ENCODE results near the gene INF2. TPM values are rescaled to one million over a fixed set of nuclear protein-coding genes. Genes with fewer than 3 reads are reported as not detected.
A peak's percentile ranks its signal among the peaks of the same experiment; 100 is the strongest.

The INF2 gene
- total RNA-seq, 1 donor from 2014 or later, result 130 TPM

DNA sequence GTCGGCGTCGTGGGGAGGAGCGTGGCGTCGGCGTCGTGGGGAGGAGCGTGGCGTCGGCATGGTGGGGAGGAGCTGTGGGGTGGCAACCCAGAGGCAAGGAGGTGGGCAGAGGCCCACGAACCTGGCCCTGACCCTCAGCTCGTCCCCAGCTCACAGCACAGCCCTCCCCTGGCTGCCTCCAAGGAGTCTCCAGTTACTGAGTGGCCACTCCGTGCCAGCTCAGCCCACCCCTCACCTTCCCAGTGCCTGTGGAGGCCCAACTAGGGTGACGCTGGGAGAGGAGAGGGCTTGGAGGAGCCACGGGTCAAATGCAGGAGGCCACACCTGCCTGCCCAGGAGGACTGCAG is 40.4 kb downstream of the INF2 start:
- Mint-ChIP-seq H3K27me3 (ENCODE audit: unreplicated experiment) (peaks cover 3% of the 10 kb centered on the region), H3K9me3 (ENCODE audit: unreplicated experiment) (no peaks in the 10 kb centered on the region), H3K27ac (ENCODE audit: unreplicated experiment) (no peak overlapping the region), H3K36me3 (ENCODE audit: unreplicated experiment) (no peaks in the 10 kb centered on the region), H3K4me1 (ENCODE audit: unreplicated experiment) (peaks cover 10% of the 10 kb centered on the region), H3K4me3 (ENCODE audit: unreplicated experiment) (no peak overlapping the region)
- TF ChIP-seq, protein P1, sequence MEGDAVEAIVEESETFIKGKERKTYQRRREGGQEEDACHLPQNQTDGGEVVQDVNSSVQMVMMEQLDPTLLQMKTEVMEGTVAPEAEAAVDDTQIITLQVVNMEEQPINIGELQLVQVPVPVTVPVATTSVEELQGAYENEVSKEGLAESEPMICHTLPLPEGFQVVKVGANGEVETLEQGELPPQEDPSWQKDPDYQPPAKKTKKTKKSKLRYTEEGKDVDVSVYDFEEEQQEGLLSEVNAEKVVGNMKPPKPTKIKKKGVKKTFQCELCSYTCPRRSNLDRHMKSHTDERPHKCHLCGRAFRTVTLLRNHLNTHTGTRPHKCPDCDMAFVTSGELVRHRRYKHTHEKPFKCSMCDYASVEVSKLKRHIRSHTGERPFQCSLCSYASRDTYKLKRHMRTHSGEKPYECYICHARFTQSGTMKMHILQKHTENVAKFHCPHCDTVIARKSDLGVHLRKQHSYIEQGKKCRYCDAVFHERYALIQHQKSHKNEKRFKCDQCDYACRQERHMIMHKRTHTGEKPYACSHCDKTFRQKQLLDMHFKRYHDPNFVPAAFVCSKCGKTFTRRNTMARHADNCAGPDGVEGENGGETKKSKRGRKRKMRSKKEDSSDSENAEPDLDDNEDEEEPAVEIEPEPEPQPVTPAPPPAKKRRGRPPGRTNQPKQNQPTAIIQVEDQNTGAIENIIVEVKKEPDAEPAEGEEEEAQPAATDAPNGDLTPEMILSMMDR (IDR thresholded peaks at IDR 0.05), result no peak
- DNase-seq (ENCODE audit: extremely low spot score, unreplicated experiment), result no peak

DNA sequence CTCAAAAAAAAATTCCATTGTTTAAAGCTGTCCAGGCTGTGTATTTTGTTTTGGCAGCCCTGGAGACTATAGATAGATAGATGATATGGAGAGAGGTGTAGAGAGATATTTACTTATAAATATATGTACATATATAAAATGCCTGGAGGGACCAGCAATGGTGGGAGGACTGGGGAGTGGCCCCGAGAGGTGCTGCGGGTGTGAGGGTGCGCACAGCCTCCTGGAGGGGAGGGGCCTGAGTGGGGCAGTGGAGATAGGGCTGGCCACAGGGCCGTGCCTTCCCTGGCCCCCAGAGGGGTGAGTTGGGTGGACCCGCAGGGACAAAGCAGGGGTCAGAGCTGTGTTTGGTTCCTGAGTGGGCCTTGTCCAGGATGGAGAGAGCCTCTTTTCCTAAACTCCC is 41.1 kb downstream of the INF2 start:
- DNase-seq (ENCODE audit: extremely low spot score, unreplicated experiment), result no peak
- H3K9me3 Mint-ChIP-seq (ENCODE audit: unreplicated experiment), result no peaks in the 10 kb centered on the region
- peaks cover 5% of the 10 kb centered on the region for H3K4me1 Mint-ChIP-seq (ENCODE audit: unreplicated experiment)

DNA sequence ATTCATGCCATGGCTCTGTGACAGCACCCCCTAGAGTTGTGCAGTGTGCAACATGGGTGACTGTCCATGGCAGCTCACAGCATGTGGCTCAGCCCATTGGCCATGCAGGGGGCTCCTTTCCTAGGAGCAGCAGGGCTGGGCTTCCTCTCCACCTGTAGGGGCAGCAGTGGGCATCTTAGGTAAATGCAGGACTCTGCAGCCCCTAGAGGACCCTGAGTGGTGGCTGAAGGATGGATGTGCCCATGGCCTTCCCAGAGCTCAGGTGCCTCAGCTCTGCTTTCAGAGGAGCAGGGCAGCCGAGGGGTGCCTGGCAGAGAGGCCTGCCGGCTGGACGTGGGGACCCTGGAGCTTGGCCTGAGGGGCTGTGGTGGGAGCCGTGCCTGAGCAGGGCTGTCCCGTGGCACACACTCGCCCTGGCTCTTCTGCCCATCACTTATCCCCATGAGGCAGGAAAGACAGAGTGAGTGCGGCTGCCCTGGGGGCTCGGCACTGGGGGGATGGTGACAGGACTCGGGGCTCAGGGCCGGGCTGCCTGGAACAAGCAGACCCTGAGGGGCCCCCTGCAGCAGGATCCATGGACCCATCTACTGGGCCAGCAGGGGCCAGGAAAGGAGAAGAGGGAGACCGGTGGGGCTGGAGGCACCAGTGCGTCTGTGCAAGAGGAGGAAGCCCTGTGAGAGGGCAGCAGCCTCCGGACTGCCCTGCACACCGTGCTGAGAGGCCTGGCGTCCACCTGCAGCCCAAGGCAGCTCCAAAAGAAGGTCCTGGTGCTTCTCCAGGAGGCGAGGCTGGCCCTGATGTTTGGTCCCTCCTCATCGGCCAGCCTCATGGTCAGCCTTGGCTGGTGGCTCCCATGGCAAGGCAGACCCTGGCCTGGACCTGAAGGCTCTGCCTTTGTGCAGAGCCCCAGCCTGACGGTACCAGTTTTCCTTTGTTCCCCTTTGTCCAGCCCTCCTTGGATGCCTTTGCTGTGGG is 42.2 kb downstream of the INF2 start:
- H3K36me3 Mint-ChIP-seq (ENCODE audit: unreplicated experiment), result no peaks in the 10 kb centered on the region
- TF ChIP-seq, protein P1 (IDR thresholded peaks at IDR 0.05), result peak; percentile 38
- no peak overlapping the region for H3K4me3 Mint-ChIP-seq (ENCODE audit: unreplicated experiment)
- H3K4me1 Mint-ChIP-seq (ENCODE audit: unreplicated experiment), result peaks cover 16% of the 10 kb centered on the region
- no peak for DNase-seq (ENCODE audit: extremely low spot score, unreplicated experiment)
- H3K27ac Mint-ChIP-seq (ENCODE audit: unreplicated experiment), result no peak overlapping the region
- H3K27me3 Mint-ChIP-seq (ENCODE audit: unreplicated experiment), result peaks cover 3% of the 10 kb centered on the region
- H3K9me3 Mint-ChIP-seq (ENCODE audit: unreplicated experiment), result no peaks in the 10 kb centered on the region

More for the DNA sequence above, 41.1 kb downstream of the INF2 start:
- Mint-ChIP-seq H3K4me3 (ENCODE audit: unreplicated experiment) (no peak overlapping the region), H3K36me3 (ENCODE audit: unreplicated experiment) (no peaks in the 10 kb centered on the region), H3K27me3 (ENCODE audit: unreplicated experiment) (peaks cover 3% of the 10 kb centered on the region), H3K27ac (ENCODE audit: unreplicated experiment) (no peak overlapping the region)
- TF ChIP-seq, protein P1 (IDR thresholded peaks at IDR 0.05), result no peak

DNA sequence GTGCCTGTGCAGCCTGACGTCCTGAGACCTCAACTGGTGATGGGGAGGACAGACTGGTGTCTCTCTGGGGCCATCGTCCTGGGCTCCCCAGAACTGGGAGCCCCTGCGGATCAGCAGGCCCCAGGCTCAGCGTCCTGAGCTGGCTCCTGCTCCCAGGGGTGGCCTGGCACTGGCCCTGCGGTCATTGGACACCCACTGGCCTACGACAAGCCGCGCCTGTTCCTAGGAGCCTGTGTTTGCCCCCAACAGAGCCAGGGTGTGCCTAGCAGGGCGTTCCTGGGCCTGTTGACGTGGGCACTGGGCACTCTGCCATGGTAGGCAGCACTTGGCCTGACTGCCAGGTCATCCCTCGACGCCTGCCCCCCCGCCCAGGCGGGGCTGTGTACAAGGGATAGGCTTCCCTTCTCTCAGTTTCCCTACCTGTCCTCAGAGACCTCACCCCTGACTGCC is 43.0 kb downstream of the INF2 start:
- DNase-seq (ENCODE audit: extremely low spot score, unreplicated experiment), result no peak
- no peaks in the 10 kb centered on the region for H3K36me3 Mint-ChIP-seq (ENCODE audit: unreplicated experiment)
- H3K27ac Mint-ChIP-seq (ENCODE audit: unreplicated experiment), result no peak overlapping the region
- H3K4me1 Mint-ChIP-seq (ENCODE audit: unreplicated experiment), result peaks cover 23% of the 10 kb centered on the region
- peaks cover 3% of the 10 kb centered on the region for H3K27me3 Mint-ChIP-seq (ENCODE audit: unreplicated experiment)
- no peak overlapping the region for H3K4me3 Mint-ChIP-seq (ENCODE audit: unreplicated experiment)
- no peaks in the 10 kb centered on the region for H3K9me3 Mint-ChIP-seq (ENCODE audit: unreplicated experiment)
- TF ChIP-seq, protein P1 (IDR thresholded peaks at IDR 0.05), result no peak

DNA sequence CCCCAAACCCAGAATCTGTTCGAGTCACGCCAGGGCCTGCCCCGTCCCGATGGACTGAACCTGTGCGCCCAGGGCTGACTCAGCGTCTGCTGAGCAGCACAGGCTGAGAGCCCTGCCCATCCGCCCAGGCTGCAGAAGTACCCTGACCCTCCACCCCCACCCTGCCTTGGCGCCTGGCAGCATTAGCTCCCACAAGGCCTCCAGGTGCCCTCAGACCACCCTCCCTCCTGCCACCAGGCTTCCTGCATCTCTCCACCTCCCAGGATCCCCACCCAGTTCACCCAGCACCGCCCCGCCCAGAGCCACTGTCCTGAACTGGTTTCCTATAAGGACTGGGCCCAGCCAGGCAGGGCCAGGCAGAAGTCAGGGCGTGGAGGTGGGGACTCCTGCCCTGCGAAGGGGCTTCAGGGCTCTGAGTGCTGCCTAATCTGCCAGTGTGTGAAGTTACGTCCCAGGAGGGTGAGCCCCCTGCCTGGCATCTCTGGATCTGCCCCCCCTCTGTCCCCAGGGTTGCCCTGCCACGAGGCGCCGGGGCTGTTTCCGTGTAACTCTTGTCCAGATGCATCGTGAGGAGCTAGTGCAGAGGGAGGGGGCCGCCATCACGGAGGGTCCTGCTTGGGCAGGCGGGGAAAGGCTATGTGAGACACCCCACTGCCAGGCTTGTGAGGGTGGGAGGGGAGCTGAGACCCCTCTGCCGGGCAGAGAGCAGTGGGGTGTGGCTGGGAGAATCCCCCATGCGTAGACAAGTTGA is 43.7 kb downstream of the INF2 start:
- peaks cover 23% of the 10 kb centered on the region for H3K4me1 Mint-ChIP-seq (ENCODE audit: unreplicated experiment)
- H3K4me3 Mint-ChIP-seq (ENCODE audit: unreplicated experiment), result no peak overlapping the region
- TF ChIP-seq, protein P1 (IDR thresholded peaks at IDR 0.05), result no peak
- no peak for DNase-seq (ENCODE audit: extremely low spot score, unreplicated experiment)
- no peaks in the 10 kb centered on the region for H3K36me3 Mint-ChIP-seq (ENCODE audit: unreplicated experiment)
- H3K9me3 Mint-ChIP-seq (ENCODE audit: unreplicated experiment), result no peaks in the 10 kb centered on the region
- H3K27ac Mint-ChIP-seq (ENCODE audit: unreplicated experiment), result no peak overlapping the region
- H3K27me3 Mint-ChIP-seq (ENCODE audit: unreplicated experiment), result no peaks in the 10 kb centered on the region

Data from osteocyte (in vitro differentiated cells).